GM23338 (cell line): ENCODE measurements around the gene ECSCR.
A peak's percentile ranks its signal among the peaks of the same experiment; 100 is the strongest.

Experiments
- EZH2 ChIP-seq: fragments of 200-600 bp; sonication (generic); IDR thresholded peaks from one replicate; pipeline ENCODE4 v1.8.0; 2017; ENCODE audit warnings: antibody characterized with exemption, mild to moderate bottlenecking, low read depth; ENCODE audit not compliant: unreplicated experiment
- EZH2phosphoT487 ChIP-seq: fragments of 200-600 bp; sonication (generic); IDR thresholded peaks from one replicate; pipeline ENCODE4 v1.8.1; 2018; ENCODE audit warnings: antibody characterized with exemption; ENCODE audit not compliant: unreplicated experiment
- JUNB ChIP-seq: IDR thresholded peaks from one replicate; pipeline ENCODE4 v1.6.1; 2016; ENCODE audit warnings: antibody characterized with exemption; ENCODE audit not compliant: unreplicated experiment
- POLR2AphosphoS5 ChIP-seq: IDR thresholded peaks from 2 replicates; pipeline ENCODE4 v1.6.1; 2016; ENCODE audit warnings: antibody characterized with exemption, low read depth
- TF ChIP-seq, protein P1 (sequence below), 2 experiments: fragments of 200-600 bp in 1 of 2; sonication (generic) in 1 of 2; conservative IDR thresholded peaks; 2 replicates each; pipeline versions ENCODE4 v1.5.1 to v1.6.1; 2016 to 2017; ENCODE audit warnings: antibody characterized with exemption in 2 of 2, low read depth in 2 of 2, mild to moderate bottlenecking in 2 of 2, moderate library complexity in 1 of 2

DNA sequence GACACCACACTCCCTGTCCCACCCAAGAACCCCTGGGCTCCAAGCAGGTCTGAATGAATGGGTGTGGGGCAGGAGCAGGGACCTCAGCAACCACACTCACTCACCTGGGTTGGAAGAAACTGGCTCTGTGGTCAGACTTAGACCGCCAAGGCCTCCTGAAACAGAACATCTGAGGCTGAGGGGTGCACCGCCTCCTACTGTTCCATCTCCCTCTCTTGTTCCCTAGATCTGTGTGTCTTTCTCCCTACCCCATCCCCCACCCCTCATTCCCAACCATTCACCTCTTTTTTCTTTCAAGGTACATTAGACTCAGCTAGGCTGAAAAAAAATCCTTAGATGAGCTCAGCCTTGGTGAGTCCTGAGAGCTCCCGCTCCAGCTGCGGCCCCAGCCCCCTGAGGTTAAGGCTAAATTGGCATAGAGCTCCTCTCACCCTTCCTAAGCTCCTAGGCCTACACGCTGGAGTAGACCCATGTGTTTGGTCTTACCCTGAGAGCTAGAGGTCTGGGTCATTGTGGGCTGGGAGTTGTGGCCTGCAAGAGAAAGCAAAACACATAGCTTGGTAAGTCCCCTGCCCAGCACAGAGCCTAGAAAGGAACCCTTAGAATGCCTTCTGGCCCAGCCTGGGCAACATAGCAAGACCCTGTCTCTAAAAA lies 4.8 kb downstream of the ECSCR start:
- TF ChIP-seq, protein P1, sequence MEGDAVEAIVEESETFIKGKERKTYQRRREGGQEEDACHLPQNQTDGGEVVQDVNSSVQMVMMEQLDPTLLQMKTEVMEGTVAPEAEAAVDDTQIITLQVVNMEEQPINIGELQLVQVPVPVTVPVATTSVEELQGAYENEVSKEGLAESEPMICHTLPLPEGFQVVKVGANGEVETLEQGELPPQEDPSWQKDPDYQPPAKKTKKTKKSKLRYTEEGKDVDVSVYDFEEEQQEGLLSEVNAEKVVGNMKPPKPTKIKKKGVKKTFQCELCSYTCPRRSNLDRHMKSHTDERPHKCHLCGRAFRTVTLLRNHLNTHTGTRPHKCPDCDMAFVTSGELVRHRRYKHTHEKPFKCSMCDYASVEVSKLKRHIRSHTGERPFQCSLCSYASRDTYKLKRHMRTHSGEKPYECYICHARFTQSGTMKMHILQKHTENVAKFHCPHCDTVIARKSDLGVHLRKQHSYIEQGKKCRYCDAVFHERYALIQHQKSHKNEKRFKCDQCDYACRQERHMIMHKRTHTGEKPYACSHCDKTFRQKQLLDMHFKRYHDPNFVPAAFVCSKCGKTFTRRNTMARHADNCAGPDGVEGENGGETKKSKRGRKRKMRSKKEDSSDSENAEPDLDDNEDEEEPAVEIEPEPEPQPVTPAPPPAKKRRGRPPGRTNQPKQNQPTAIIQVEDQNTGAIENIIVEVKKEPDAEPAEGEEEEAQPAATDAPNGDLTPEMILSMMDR (conservative IDR thresholded peaks at IDR 0.05; ENCODE audit: low read depth in 2 of 2) = peak in 1 of 2 experiments; percentile 29; a peak in 2 of 4 replicates
- TF ChIP-seq JUNB (no peak), EZH2 (no peak), POLR2AphosphoS5 (no peak), EZH2phosphoT487 (no peak)
